ENCODE data around the gene SCMH1.
"Not testable (repeated sequence)": the region's sequence is repeated elsewhere in the genome, so short reads cannot be mapped to it uniquely, and the experiment has no call there.

DNA sequence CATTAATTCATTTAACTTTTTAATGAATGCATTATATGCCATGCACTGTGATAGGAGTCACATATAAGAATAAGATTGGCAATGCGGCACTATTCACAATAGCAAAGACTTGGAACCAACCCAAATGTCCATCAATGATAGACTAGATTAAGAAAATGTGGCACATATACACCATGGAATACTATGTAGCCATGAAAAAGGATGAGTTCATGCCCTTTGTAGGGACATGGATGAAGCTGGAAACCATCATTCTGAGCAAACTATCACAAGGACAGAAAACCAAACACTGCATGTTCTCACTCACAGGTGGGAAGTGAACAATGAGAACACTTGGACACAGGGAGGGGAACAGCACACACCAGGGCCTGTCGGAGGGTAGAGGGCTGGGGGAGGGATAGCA, 12.9 kb downstream of the SCMH1 start:
- not testable (repeated sequence) for TF ChIP-seq POLR2A (IDR thresholded peaks at IDR 0.05; ENCODE audit: borderline replicate concordance, extremely low read depth, insufficient read depth, insufficient read length); SIN3A (IDR thresholded peaks at IDR 0.05; ENCODE audit: low read depth); ELF1 (IDR thresholded peaks at IDR 0.05; ENCODE audit: borderline replicate concordance, low read depth); YY1 (IDR thresholded peaks at IDR 0.05; ENCODE audit: extremely low read depth, insufficient replicate concordance, low read depth, low read length); EZH2 (IDR thresholded peaks at IDR 0.05); SP1 (IDR thresholded peaks at IDR 0.05; ENCODE audit: low read depth)
- TF ChIP-seq, protein P1, sequence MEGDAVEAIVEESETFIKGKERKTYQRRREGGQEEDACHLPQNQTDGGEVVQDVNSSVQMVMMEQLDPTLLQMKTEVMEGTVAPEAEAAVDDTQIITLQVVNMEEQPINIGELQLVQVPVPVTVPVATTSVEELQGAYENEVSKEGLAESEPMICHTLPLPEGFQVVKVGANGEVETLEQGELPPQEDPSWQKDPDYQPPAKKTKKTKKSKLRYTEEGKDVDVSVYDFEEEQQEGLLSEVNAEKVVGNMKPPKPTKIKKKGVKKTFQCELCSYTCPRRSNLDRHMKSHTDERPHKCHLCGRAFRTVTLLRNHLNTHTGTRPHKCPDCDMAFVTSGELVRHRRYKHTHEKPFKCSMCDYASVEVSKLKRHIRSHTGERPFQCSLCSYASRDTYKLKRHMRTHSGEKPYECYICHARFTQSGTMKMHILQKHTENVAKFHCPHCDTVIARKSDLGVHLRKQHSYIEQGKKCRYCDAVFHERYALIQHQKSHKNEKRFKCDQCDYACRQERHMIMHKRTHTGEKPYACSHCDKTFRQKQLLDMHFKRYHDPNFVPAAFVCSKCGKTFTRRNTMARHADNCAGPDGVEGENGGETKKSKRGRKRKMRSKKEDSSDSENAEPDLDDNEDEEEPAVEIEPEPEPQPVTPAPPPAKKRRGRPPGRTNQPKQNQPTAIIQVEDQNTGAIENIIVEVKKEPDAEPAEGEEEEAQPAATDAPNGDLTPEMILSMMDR (IDR thresholded peaks at IDR 0.05 in 2 of 3, conservative IDR thresholded peaks at IDR 0.05 in 1 of 3; ENCODE audit: borderline replicate concordance in 1 of 3, insufficient read depth in 1 of 3, low read depth in 2 of 3, low read length in 2 of 3): not testable (repeated sequence)
